Measurements from ENCODE around the gene KCNT2.
"Not testable (repeated sequence)": the region's sequence is repeated elsewhere in the genome, so short reads cannot be mapped to it uniquely, and the experiment has no call there.

KCNT2 gene

GRCh38 chr1:196590012-196590708 is 18.1 kb downstream of the KCNT2 start:
- DNase-seq, result no peak

- DNase-seq, result no peak
Observed at GRCh38 chr1:196584696-196585095, 23.5 kb downstream of the KCNT2 start.

GRCh38 chr1:196577386-196577785 is 30.9 kb downstream of the KCNT2 start:
- DNase-seq, result no peak

GRCh38 chr1:196573226-196573625 is 35.0 kb downstream of the KCNT2 start:
- DNase-seq, result no peak

- no peak for DNase-seq
Observed at GRCh38 chr1:196567238-196567637, 41.0 kb downstream of the KCNT2 start.

GRCh38 chr1:196563768-196564167 is 44.5 kb downstream of the KCNT2 start:
- DNase-seq, result no peak

GRCh38 chr1:196559314-196559713 is 48.9 kb downstream of the KCNT2 start:
- DNase-seq, result no peak

- DNase-seq, result no peak
Observed at GRCh38 chr1:196558411-196558810, 49.8 kb downstream of the KCNT2 start.

- DNase-seq, result no peak
Observed at GRCh38 chr1:196557797-196558196, 50.4 kb downstream of the KCNT2 start.

GRCh38 chr1:196550731-196551130 is 57.5 kb downstream of the KCNT2 start:
- no peak for DNase-seq

GRCh38 chr1:196546272-196547111 is 61.7 kb downstream of the KCNT2 start:
- no peak for DNase-seq

- no peak for DNase-seq
Observed at GRCh38 chr1:196545222-196545621, 63.0 kb downstream of the KCNT2 start.

- no peak for DNase-seq
Observed at GRCh38 chr1:196544617-196545016, 63.6 kb downstream of the KCNT2 start.

GRCh38 chr1:196543833-196544232 is 64.4 kb downstream of the KCNT2 start:
- no peak for DNase-seq

GRCh38 chr1:196538473-196538872 is 69.8 kb downstream of the KCNT2 start:
- no peak for DNase-seq

GRCh38 chr1:196535727-196536126 is 72.5 kb downstream of the KCNT2 start:
- DNase-seq, result no peak

- DNase-seq, result no peak
Observed at GRCh38 chr1:196531737-196532524, 76.3 kb downstream of the KCNT2 start.

GRCh38 chr1:196527919-196528318 is 80.3 kb downstream of the KCNT2 start:
- no peak for DNase-seq

GRCh38 chr1:196522574-196523345 is 85.5 kb downstream of the KCNT2 start:
- not testable (repeated sequence) for DNase-seq

GRCh38 chr1:196517193-196517592 is 91.0 kb downstream of the KCNT2 start:
- no peak for DNase-seq

- no peak for DNase-seq
Observed at GRCh38 chr1:196516373-196516772, 91.9 kb downstream of the KCNT2 start.

GRCh38 chr1:196515904-196516303 is 92.3 kb downstream of the KCNT2 start:
- DNase-seq, result no peak

GRCh38 chr1:196513821-196514220 is 94.4 kb downstream of the KCNT2 start:
- no peak for DNase-seq
